IPS-NIHi7 (cell line): ENCODE data around the gene NUTM1.
A peak's percentile ranks its signal among the peaks of the same experiment; 100 is the strongest.
"Not testable (repeated sequence)": the region's sequence is repeated elsewhere in the genome, so short reads cannot be mapped to it uniquely, and the experiment has no call there.

Experiments
- DNase-seq: peaks from one replicate; pipeline ENCODE4 v3.0.0; 2012; ENCODE audit warnings: mixed read lengths; ENCODE audit errors: extremely low spot score

NUTM1 gene

DNA sequence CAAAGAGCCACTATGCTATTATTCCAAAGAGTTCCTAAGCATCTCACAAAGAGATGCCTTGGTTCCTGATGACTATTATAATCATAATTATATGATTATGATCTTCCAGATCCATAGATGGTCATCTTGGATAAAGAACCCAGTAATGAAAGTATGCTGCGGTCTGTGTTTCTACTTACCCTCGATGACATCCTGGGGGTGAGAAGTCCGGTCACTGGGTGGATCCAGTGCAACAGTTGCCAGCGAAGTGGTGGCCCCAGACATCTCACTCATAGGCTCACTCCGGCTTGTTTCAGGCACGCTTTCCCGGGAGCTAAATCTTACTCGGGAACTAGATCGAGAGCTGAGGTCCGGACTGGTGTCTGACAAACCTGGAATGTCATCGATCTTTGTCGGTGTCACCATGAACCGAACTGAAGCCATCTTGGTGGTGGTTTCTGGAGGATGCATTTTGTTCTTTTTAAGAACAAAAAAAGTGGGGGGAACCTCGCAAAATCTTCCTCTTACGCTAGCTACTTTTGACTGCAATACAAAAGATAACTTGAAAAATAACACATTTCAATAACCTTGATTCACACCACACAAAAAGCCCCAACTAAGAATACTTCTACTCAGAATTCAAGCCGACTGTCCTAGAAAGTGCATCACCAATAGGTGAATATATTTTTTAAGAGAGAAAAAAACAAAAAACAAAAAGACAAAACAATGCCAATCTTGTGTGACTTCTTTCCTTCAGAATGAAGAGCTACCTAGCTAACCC is 6.7 kb upstream of the NUTM1 start:
- no peak for DNase-seq

DNA sequence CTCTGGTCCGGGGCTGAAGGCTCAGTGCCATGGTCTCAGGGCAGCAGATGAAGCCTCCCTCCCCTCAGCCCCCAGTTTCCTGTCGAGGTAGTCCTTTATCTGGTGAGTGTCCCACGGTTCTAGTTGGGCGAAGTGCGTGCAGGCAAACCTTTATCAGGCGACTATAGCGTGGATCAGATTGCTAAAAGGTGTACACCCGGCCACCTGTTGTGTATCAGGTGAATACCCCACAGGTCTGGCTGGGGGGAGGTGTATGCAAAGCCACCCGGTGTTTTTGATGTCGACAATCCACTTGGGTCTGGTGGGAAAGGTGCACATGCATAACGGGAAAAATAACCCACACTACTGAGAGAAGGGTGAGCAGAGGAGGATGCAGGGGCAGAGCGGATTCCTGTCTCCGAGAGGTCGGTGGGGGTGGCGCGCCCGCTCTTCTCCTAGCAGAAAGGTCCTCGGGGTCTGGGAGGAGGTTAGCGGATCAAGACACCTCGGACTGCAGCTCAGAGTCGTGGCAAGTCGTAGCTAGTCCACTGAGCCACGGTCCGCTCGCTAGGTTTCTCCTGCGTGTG is 6.0 kb upstream of the NUTM1 start:
- peak; percentile 25 for DNase-seq

DNA sequence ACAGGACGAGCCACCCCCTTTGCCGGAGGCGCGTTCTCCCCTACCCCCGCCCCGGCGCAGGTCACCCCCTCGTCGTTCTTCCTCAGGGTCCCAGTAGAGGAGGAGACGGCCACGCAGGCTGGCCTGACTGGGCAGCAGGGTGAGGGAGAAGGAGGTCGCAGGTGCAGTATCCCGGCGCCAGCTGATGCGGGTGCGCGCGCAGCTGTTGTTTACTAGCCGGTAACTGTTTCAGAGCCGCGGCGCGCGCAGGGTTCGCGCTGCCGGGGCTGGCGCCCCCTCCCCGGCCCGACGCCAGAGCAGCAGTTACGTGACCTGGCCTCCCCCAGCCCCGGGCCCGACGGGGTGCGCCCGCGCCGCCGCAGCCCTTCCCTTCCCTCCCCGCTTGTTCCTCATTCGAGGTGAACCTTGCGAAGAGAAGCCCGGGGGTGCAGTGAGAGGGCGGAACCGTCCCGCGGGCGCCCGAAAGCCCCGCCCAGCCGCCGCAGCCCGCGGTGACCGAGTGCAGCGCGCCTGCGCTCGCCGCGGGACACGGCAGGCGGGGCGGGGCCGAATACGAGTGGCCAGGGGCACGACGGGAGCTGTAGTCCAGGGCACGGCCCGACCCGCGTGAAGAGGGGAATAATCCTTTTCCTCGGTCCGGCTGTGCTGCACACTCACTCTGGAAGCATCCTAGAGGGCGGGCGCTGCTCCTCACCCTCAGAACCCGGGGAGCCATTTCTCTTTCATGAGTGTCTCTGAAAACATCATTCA is 5.4 kb upstream of the NUTM1 start, which contains the start of gene SLC12A6:
Gene SLC12A6 (minus strand): TSS at position 225 of the 750 bp plus-strand sequence. CDS start 1,101 bp downstream, outside the sequence.
- DNase-seq = peak; percentile 92

DNA sequence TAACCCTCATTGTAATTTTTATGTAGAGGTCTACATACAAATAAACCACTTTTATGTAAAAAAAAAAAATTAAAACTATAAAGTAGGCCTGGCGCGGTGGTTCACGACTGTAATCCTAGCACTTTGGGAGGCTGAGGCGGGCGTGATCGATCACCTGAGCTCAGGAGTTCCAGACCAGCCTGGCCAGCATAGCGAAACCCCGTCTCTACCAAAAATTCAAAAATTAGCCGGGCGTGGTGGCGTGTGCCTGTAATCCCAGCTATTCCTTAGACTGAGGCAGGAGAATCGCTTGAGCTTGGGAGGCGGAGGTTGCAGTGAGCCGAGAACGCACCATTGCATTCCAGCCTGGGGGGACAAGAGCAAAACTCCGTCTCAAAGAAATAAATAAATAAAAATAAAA is 4.8 kb upstream of the NUTM1 start:
- DNase-seq = no peak

DNA sequence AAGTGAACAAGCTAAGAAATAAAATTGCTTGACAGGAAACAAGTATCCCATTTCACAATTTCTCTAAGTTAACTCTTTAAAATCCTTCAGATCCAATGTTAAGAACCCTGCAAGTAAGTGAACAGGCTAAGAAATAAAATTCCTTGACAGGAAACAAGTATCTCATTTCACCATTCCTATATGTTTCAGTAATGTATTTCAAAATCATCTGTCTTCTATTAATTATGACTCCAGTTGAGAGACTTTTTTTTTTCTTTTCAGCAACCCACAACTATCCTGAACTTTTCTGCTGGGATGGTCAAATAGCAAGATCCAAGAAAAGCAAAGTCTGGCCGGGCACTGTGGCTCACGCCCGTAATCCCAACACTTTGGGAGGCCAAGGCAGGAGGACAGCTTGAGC is 3.2 kb upstream of the NUTM1 start:
- DNase-seq = no peak

DNA sequence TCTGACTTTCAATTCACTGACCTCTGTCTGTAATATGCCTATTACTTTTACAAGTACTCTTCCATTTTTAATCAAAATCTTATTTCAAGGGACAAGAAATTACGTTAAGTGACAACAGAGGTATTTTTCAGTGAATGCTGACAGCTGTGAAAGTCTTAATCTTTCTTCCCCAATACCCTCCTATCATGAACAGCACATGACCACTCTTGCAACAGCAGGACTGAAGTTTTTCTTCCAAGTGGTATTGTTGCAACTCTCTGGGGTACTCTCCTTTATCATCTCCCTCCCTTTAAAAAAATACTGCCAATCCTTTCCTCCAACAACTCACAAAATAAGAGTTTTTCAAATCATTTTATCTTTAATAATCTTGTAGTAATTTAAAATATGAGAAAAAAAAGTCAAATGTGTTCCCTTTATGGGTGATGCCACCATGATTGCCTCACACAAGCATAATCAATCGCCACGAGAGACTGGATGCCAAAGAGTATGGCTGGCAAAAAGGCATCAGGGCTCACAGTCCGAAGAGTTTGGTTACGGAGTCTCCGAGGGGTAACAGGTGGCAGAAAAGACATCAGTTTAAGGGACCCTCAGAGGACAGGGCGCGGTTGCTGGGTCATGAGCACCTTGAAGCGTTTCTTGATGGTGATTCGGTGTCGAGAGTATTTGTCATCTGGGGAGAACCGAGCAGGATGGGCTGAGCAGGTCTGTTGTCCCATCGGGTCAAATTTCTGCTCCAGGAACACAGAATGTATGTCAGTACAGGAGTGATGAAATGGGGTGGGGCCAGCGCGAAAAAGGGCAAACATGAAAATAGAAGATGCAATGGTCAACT is 1.5 kb upstream of the NUTM1 start:
- no peak for DNase-seq

GRCh38 chr15:34342213-34342736 is 840 bp upstream of the NUTM1 start:
- DNase-seq = not testable (repeated sequence)

- no peak for DNase-seq
Measured at GRCh38 chr15:34347951-34348638, 5.0 kb downstream of the NUTM1 start.

DNA sequence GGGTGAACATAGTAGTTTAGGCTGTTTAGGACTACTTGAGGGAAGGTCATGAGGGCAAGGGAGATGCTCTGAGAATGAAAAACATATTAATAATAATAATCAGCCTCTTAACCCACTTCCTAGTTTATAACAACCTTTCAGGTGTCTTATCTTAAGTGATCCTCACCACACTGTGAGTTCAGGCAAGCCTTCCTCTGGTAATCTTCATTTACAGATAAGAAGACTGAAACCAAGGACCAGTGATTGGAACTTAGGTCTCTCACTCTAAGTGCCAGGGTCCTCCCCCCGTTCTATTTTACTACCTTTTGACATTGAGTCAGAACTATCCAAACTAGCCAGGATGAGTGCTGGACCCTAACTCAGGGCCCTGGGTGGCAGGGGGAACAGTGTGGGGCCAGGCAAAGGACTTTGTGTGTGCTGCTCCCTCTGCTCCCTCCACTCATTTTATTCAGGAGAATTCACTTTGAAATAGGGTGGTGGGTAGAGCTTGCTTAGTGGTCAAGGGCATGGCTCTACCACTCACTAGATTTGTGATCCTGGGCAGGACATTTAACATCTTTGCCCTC is 5.7 kb downstream of the NUTM1 start:
- DNase-seq = no peak

DNA sequence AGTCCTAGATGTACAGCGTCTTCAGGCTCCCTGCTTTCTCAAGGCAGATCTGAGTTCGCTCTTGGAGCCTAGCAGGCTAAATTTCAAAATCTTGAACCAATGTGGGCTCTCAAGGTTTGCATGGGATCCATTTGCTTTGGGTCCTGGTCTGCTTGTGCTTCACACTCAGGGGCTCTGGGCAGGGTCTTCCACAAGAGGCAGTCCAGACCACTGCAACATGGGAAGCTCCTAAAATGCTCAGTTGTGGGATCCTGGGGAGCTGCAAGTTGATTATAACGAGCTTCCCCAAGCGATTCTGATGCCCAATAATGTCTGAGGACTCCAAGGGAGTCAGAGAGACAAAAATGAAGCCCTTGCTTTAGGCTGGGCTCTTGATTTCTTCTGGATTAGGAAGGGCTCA is 6.7 kb downstream of the NUTM1 start:
- no peak for DNase-seq

GRCh38 chr15:34352996-34353395 is 9.9 kb downstream of the NUTM1 start:
- DNase-seq = not testable (repeated sequence)

DNA sequence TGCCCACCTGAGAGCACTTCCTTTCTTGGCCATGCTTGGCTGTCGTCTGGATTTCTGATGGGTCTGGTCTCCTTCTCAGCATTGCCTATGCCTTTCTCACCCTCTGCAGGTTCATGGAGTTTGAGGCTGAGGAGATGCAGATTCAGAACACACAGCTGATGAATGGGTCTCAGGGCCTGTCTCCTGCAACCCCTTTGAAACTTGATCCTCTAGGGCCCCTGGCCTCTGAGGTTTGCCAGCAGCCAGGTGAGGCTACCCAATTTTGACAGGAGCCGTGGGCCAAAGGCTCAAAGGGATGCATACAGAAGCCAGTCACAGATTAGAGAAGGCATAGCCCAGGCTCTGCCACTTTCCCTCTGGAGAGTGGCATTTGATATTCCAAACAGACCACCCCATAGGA is 10.5 kb downstream of the NUTM1 start:
- DNase-seq = peak; percentile 33

- DNase-seq = no peak
Measured at GRCh38 chr15:34354286-34354685, 11.2 kb downstream of the NUTM1 start.

- no peak for DNase-seq
Measured at GRCh38 chr15:34355241-34355640, 12.1 kb downstream of the NUTM1 start.

DNA sequence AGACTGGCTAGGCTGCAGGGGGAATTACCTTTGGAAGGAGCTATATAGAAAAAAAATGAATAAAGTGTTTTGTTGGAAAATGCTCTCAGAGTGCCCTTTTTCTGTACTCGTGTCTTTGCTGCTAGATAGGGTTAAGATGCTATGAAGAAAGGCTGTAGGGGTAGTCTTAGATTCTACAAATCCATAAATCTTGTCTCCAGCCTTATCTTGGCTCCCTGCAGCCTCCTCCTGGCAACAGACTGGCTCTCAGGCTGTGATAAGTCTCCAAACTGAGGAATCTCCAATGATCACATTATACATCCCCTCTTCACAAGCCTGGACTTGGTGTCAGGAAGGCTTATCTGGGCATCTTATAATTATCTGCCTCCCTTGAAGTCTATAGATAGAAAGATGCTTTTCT is 14.5 kb downstream of the NUTM1 start:
- no peak for DNase-seq

- DNase-seq = peak; percentile 42
Measured at GRCh38 chr15:34358367-34358766, 15.3 kb downstream of the NUTM1 start.

DNA sequence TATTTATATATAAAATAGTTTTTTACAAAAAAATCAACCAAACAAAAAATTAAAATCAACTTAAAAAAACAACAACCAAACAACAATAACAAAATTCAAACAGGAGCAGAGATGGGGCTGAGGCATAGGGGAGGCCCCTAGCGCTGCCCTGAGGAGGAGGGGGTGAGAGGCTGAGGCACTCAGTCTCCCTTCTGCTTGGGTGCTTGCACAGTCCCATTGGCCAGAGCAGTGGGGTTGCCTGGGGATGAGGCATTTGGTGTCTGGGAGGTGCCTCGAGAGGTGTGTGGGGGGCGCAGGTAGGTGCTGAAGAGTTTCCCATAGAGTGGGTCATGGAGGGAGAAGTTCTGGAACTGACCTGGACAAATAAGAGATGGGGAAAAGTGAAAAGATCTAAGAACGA is 15.8 kb downstream of the NUTM1 start:
- DNase-seq = no peak

DNA sequence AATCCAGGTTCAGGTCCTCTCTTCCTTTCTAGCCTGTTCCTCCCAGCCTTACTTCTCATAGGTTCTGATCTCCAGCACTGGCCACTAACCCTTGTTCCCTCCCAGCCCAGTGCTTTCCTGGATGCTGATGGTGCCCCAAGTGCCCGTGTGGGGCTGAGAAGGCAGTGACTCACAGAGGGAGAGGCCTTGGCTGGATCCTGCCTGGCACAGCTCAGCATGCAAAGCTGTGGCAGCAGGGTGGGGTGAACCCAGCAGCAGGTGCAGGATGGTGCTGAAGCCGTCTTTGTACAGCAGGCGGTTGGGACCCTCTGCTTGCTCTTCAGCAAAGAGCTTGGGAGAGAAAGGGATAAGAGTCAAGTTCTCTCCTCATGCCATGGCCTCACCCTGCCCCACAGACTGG is 16.3 kb downstream of the NUTM1 start:
- DNase-seq = no peak

- peak; percentile 55 for DNase-seq
Measured at GRCh38 chr15:34360298-34360697, 17.2 kb downstream of the NUTM1 start.

DNA sequence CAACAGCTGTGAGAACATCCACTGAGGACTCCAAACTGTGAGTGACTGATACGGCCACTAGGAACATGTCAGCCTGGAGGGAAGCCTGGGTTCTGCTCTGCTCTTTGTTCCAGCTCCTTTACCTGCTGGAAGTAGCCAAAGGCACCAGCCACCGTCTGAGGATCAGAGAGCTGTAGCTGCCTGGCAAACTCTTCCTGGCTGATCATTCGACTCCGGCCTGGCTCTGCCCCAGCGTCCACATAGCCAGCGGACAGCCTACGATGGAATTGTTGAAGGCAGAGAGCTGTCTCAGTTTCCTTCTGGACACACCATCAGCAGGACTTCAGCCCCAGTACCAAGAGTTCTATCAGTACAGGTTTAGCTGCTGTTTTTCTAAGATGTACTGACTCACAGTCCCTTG is 18.2 kb downstream of the NUTM1 start:
- DNase-seq = no peak
